ENCODE measurements around the gene PRKCZ.

Gene PRKCZ

DNA sequence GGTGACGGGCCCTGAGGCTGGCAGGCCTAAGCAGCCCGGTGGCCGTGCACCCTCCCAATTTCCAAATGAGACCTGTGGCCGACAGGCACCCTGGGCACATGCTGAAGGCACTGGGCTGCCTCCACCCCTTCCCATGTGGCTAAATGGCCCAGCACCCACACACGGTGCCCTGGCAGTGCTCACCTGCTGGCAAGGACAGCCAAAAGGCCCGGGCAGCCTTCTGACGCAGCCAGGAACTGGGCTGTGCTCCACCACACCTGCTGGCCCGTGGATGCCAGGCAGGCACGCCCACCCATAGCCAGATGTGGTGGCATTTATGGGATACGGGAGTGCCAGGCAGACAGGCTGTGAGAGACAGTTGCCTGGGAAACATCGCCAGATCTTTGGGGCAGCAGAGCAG is 148.4 kb downstream of the PRKCZ start:
- DNase-seq: no peak

DNA sequence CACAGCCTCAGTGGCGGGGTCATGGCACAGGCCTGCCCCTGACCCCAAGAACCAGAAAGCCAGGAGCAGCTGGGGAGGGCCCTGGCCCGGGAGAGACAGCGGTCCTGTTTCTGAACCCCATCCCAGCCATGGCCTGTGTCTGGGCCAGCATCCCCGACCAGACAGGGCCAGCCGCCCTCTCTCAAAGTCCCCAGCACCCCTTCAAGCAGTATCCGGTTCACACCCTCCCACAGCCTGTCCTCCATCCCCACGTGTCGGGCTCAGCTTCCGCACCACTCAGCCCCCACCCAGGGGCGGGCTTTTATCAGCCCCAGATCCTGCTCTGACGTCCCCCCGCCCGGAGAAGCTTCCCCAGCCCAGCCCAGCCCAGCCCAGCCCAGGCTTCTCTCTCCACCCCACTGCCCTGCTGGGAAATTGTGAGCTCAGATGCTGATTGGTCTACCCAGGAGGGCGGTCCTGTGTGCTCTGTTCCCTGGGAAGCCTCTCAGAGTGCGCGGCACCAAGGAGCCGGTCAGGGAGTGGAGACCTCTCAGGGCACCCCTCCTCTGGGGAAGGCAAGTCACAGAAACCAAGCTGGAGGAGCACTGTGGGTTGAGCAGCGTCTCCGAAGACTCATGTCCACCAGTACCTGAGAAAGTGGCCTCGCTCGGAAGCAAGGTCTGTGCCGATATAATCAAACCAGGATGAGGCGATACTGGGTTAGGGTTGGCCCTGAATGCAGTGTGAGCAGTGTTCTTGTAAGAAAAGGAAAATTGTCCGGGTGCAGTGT is 149.0 kb downstream of the PRKCZ start:
- DNase-seq: peak; percentile 93

DNA sequence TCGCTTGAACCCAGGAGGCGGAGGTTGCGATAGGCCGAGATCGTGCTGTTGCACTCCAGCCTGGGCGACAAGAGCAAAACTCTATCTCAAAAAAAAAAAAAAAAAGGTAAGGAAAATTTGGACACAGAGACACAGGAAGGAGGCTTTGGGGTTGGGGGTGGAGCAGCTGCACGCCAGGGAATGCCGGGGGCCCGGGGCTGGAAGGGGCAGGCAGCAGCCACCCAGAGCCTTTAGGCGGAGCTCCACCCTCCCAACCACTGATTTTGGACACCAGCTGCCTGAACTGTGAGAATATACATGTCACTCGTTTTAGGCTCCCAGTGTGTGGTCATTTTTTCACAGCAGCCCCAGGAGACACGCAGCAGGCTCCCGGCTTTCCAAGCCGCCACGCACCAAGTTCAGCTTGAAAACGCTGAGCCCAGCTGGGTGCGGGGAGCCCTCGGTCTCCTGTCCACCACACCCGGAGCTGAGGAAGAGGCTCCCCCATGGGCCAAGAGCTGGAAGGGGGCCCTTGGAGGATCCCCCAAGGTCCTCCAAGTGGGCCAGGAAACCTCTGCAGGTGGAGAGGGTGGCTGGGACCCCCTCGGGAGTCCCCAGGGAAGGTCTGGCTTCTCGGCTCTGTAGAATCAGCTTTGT is 150.2 kb downstream of the PRKCZ start:
- no peak for DNase-seq

DNA sequence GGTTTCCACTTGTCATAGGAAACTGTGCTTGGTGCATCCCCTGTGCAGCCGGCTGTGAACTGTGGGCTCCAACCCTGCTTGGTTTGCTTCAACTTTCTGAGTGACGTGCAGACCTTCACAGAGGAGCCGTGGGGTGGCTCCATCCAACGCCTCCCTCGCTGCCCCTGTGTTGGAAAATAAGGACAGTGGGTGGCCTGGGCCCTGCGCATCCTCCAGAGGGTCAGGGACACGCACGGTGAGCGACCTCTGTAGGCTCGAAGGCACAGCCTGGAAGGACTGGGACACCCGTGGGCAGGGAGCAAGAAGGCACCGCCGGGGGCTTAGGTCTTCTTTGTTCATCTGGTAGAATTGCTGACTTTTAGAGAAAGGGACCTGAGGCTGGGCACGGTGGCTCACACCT is 150.9 kb downstream of the PRKCZ start:
- DNase-seq: no peak

DNA sequence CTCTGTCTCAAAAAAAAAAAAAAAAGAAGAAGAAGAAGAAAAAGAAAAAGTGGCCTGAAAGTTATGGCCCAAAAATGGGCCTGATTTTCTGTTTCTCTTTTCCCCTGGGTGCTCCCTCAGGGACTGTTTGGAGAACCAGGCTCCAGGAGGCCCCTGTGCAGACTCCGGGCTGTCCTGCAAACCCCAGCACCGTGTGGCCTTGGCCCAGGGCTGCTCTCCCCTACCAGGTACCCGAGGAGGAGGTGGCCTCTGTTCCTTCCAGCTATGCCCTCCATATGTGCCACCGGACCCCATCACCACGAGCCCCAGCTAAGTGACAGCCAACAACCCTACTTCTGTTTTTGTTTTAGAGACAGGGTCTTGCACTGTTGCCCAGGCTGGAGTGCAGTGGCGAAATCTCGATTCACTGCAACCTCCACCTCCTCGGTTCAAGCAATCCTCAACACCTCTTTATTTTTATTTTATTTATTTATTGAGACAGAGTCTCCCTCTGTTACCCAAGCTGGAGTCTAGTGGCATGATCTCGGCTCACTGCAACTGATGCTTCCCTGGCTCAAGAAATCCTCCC is 151.9 kb downstream of the PRKCZ start:
- no peak for DNase-seq

DNA sequence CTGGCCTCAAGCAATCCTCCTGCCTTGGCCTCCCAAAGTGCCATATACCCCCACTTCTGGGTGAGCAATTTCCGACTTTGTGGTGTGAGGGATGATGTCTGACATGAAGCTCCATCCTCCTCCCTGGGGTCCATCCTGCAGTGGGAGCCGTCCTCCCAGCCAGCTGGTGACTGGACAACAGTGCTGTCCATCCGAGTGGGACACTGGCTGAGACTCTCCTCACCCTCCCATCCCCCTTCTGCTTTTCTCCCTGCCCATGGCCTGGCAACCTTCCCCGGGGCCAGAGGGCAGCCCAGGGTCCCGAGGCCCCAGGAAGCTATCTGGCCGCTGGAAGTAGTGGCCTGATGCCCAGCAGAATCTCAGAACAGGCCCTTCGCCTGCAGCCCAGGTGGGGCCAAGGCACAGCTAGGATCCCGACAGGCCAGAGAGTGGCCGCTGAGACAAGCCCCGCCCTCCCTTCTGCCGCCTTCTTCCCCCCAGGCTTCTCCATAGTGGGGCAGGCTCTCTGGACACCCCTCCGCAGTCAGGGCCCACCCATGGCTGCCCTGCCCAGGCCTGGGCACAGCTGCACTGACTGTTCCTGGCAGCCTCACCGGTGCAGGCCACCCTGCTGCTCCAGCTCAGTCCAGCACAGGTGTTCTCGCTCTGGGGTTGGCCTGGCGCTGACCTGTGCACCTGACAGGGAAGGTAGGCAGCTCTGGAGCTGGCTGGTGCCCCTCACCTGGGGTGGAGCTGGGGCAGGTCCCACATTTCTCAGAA is 152.8 kb downstream of the PRKCZ start:
- DNase-seq: no peak

DNA sequence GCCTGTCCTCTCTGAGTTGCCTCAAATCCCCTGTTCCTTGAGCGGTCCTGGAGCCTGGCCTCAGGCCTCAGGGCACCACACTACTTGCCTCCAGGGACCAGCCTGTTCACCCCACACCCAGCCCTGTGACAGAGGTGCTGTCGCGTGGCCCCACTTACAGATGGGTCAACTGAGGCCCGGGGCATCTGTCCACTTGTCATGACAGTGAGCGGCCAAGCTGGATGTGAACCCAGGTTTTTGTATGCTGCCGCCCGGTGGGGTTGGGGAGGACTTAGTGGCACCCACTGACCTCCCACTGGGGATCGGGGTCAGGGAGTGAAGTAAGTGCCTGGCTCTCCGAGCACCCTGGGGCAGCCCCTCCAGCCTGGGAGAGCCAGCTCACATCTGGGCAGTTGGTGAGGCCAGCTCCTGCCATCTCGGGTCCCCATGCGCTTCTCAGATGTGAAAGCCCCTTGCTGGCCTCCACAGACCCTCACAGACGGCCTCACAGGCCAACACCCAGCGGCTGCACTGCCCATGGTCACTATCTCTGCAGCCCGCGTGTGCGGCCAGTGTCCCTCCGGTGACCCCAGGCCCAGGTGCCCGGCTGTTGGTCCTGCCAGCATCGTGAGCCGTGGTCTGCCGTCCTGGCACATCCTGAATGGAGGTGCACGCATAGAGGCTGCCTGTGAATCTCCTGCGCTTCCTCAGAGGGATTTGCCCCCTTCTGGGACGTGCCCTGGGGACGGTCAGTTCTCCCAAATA is 153.6 kb downstream of the PRKCZ start:
- no peak for DNase-seq

DNA sequence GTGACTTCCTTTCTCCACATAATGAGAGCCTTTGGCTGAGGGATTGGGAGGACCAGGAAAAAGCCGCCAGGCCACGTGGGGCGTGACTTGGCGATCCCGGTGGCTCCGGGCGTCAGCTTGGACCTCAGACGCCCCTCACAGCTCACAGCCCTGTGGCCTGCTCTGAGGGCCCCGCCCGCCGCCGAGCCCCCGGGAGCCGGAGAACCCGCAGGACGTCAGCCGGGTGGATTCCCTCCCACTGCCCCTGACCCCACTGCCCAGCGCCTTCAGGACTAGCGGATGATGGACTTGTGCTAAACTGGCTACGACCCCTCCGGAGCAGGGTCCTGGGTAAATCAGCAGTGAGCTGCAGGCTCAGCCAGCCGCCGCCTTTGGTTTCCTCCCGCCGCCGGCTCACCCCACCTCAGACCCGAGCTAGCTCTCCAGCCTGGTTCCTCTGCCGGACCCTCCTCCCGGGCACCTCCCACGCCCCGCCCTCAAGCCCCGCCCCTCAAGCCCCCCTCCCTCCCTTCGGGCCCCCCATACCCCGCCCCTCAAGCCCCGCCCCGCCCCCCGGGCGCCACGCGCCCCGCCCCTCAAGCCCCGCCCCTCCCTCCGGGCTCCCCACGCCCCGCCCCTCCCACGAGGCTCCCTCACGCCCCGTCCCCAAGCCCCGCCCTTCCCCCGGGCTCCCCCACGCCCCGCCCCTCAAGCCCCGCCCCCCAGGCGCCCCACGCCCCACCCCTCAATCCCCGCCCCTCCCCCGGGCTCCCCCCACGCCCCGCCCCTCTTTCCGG is 154.4 kb downstream of the PRKCZ start:
- peak; percentile 96 for DNase-seq

DNA sequence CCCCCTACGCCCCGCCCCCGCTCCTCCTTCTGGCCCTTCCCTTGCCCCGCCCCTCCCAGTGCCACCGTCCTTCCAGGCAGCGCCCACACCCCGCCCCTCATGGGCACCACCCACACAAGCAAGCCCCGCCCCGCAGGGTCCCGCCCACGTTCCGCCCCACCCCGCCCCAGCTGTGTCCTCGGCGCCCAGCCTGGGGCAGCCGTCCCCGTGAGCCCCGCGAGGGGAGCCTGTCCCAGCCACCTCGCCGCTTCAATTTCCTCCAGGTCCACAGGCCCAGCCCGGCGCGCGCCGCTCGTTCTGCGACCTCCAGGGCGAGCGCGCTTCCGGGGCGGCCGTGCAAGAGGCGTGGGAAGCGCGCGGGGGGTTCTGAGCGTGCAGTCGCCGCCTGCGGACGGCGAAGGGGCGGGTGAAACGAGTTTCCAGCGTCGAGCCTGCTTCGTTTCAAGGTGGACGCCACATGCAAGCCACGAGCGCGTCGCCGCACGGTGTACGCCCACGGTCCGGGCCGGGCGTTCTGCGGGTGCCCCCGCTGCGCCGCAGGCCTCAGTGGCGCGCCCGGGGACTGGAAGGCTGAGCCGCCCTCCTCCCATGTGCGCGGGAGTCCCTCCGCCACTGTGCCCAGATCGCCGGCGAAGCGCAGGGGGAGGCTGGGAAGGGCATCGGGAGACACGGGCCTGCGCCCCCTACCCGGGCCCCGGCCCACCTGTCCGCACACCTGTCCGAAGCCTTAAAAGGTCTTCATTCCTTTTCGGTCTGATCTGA is 155.2 kb downstream of the PRKCZ start:
- peak; percentile 97 for DNase-seq

DNA sequence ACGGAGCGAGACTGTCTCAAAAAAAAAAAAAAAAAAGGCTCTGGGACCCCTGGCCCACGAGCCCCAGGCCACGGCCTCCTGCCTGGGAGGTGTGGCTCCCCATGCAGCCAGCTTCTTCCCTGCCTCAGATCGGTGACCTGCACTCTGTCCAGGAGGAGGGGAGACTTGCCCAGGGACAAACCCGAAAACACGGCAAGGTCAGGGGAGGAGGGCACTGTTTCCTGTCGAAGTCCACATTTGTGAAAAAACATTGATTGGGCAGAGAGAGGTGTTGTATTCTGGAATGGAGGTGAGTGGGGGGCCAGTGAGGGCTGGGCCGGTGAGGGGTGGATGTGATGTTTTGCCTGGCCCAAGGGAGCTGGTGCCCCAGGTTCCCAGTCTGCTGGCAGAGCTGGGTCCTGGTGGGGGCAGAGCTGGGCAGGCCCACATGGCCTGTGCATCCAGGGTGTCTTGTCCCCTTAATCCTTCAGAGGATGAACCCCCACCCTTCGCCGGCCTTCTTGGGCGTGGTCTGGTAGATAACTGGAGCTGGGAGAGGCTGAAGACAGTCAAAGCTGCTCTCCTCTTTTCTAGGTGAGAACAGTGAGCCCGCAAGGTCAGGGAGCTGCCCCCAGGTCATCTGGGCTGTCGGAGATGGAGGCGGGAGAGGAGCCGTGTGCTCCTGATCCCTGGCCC is 156.7 kb downstream of the PRKCZ start:
- no peak for DNase-seq

DNA sequence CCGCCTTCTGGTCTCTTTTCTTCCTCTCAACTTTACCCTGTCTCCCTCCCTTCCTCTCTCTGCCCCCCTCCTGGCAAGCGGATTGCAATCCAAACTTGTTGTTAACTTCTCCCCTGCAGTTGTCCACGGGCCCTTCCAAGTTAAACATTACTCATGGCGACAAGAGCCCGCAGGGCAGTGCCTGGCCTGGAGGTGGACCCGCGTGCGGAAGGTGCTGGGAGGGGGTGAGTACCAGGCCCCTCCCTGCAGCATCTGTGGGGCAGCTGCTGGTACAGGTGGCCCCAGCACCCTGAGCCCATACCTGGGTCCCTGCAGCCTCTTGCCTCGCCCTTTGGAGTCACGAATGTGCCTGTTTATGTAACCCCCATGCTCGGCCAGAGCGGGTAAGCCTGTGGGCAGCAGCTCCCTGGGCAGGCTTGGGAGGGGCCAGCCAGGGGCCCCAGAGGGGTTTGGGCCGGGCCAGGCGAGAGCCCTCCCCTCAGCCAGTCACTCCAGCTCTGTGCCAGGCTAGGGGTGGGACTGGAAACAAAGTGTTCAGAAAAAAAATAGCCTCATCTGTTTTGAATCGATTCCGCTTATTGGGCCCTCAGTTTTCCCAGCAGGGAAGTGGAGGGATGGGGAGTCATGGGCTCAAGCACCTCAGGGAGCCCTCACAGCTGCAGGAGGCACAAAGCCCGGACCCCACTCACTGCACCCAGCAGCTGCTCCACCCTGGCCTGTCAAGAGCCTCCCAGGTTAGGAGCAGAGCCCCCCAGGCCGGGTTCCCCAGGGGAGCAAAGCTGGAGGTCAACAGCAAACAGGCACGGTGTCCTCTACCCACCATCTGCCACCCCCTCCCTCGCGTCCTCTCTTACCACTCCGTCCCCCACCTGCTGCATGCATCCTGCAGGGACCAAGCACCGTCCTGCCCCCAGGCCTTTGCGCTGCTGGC is 158.4 kb downstream of the PRKCZ start:
- DNase-seq: peak; percentile 88

DNA sequence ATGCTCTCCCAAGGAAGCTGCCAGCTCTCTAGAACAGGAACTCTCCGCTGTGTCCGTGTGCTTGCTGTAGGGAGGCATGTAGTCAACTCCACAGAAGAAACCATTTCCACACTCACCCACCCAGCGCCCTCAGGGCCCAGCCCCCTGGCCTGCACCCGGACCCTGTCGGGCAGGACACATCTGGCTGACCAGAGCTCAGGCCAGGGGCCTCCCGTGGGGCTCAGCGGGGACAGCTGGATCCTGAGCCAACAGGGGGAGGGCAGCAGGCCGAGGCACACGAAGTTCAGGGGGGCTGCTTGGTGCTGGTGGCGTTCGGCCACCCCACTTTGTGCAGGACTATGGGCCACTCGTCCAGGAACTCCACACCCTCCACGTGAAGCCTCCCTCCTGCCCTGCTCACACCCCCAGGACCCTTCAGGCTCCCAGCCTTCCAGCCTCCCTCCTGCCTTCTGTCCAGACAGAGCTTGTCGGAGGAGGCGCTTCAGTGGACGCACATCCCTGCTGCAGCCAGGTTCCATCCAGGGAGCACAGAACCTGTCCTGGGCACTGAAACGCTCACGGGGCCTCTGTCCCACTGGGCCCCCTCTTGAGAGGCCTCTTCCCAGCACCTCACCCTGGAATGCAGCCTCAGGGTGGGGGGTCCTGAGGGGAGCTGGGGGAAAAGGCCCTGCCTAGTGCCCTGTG is 159.3 kb downstream of the PRKCZ start:
- no peak for DNase-seq

DNA sequence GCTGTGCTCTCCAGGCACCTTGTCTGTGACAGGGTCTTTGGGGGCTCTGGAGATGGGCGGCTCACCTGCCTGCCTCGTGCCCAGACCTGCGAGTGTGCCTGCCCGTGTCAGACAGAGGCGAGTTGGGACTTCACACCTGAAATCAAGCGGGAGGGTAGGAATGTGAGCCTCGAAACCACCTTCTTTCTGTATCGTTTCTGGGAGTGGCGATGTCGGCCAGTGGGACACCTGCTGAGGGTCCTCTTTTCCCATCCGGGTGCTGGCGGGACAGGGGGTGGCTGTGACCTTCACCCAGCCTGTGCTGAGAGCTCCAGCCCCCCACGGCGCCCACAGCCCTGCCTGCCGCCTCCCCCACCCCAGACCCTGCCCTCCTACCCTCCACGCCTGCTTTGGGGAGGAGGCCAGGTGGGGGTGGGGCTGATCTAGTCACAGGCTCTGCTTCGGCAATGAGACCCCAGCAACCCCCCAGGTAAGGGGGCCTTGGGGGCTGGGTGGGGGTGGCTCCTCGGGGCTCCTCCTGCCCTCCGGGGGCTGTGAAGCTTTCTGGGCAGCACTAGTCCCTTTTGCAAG is 160.0 kb downstream of the PRKCZ start:
- no peak for DNase-seq

DNA sequence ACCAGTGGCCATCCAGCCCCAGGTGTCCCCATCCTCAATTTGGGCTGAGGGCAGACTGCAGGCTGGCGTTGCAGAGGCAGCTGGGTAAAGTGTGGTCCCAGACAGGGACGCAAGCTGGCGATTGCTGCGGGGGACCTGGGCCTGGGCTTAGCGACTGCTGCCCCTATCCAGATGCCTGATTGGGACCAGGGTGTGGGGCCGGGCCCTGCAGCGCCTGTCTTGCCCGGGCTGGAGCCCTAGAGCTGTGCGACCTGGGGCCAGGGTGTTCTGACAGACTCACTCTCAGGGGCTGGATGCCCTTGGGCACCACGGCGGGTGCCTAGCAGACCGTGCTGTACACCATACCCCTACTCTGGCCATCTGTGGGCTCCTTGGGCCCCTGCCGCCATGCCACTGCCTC is 160.6 kb downstream of the PRKCZ start:
- DNase-seq: no peak

DNA sequence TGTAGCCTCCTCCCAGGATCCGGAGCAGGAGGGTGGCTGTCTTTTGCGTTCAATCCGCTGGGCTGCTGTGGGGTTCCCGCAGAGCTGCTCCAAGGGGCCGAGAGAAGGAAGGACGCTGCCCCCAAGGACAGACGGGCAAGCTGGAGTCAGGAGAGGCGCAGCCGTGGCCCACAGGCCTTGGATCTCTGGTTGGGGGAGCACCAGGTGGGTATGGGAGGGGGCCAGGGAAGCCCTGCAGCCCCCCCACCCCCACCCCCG is 162.0 kb downstream of the PRKCZ start:
- DNase-seq: no peak

DNA sequence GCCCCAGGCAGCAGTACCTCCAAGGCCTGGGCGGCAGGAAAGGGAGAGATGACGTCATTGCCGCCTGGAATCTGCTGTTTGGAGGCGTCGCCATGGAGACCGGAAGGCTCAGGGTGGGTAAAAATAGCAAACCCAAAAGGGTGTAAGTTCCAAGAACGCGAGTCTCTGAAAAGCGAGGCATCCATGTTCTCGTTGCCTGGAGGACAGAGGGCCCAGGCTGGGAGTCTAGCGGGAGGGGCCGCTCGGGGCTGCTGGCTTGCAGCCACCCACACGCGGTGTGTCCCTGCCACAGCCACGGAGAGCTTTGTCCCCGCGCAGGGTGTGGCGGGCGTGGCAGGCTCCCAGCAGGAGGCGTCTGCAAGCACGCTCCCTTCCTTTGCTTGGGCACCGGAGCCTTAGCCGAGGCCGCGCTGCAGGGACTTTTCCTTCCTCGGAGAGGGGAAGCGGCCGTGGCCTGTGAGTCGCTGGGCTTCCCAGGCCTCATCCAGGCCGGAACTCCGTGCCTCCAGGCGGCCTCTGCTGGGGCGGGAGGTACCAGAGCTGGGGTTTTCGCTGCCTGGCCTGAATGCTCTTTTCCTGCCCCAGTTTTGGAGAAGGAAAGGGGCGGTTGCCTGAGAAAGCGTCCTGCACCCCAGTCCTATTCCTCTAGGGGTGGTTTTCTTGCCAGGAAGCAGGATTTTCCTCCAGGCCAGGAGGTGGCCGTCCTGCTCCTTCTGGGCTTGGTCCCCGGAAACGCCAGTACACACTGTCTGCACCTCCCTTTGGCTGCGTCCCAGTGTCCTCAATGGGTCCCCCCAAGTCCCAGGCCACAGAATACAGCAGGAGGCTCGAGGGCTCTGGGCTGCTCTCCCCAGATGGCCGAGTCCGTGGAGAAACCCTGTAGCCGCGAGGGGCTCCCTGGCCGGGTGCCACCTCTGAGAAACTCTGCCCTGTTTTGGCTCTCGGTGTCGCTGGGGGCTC is 162.6 kb downstream of the PRKCZ start:
- peak; percentile 96 for DNase-seq
